Activated effector memory CD4-positive, alpha-beta T cell treated with Interleukin-2 at 50 U/mL for 16 hours (primary cell): ENCODE data around the gene CD300A.

ENCODE experiments used
- DNase-seq: peaks from one replicate; pipeline ENCODE4 v3.0.0-alpha.2; 2020

Gene CD300A

GRCh38 chr17:74522381-74523105 is 56.1 kb downstream of the CD300A start:
- DNase-seq = no peak

GRCh38 chr17:74523308-74523707 is 56.9 kb downstream of the CD300A start:
- DNase-seq = no peak

GRCh38 chr17:74524653-74525464 is 58.4 kb downstream of the CD300A start:
- no peak for DNase-seq

- no peak for DNase-seq
Measured at GRCh38 chr17:74525465-74525725, 59.0 kb downstream of the CD300A start.

GRCh38 chr17:74525781-74526288 is 59.4 kb downstream of the CD300A start:
- DNase-seq = no peak

GRCh38 chr17:74526681-74527080 is 60.2 kb downstream of the CD300A start:
- DNase-seq = no peak

- no peak for DNase-seq
Measured at GRCh38 chr17:74527081-74527480, 60.6 kb downstream of the CD300A start.

GRCh38 chr17:74527756-74528155 is 61.3 kb downstream of the CD300A start:
- DNase-seq = no peak

- DNase-seq = no peak
Measured at GRCh38 chr17:74528491-74529199, 62.2 kb downstream of the CD300A start.

- DNase-seq = no peak
Measured at GRCh38 chr17:74529243-74529642, 62.8 kb downstream of the CD300A start.

GRCh38 chr17:74530831-74531150 is 64.4 kb downstream of the CD300A start:
- DNase-seq = no peak

GRCh38 chr17:74531231-74531761 is 64.9 kb downstream of the CD300A start, which contains the start of gene CD300LB:
CD300LB (minus strand) TSS chr17:74531475; CDS start chr17:74531350, 125 bp downstream.
- DNase-seq = no peak

- no peak for DNase-seq
Measured at GRCh38 chr17:74532115-74532514, 65.7 kb downstream of the CD300A start.
